Lung microvascular endothelial cell (primary cell): ENCODE measurements around the gene MYDGF. TPM values are rescaled to one million over a fixed set of nuclear protein-coding genes. Genes with fewer than 3 reads are reported as not detected.
"Not testable (repeated sequence)": the region's sequence is repeated elsewhere in the genome, so short reads cannot be mapped to it uniquely, and the experiment has no call there.

Source experiments
- DNase-seq, 2 donors: peaks; one replicate each; pipeline versions ENCODE4 v3.0.0 to v3.0.0-alpha.2; 2010; ENCODE audit warnings: low read depth in 2 of 2
- total RNA-seq: library from RNA; depleted of rRNA; stranded (reverse); fragments of >200 nt; gene quantifications from 2 replicates; pipeline ENCODE4 v1.2.1, GENCODE V29; 2014

Gene MYDGF
- 138 and 149 TPM in 2 replicates for total RNA-seq

DNA sequence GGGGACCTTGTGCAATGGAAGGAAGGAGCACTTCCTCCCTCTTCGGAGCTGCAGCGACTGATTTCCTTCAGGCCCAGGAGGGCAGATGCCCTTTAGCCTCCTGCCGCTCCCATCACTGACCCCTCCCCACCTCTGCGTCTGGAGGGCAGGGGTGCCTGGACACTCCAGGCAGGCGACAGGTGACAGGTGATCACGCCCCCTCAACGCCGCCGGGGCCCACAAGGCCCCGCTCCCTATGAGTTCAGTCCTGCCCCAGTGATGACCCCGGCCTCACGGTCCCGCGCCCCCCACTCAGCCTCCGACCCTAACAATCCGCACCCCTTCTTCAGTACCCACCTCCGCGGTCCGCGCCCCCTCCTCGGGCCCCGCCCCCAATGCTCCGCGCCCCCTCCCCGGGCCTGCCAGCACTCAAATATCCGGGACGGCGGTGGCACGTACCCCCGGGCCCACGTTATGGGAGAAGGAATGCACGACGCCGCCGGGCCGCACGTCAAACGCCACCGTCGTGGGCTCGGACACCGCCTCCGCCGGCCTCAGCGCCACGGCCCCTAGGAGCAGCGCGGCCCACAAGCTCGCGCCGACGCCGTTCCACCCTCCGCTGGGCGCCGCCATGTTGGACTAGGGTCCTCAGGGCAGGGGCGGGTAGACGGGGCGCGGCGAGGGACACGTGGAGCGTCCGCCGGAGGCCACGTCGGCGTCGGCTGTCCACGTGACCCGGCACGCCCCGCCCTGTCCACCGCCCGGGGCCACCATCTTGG, at the start of gene MYDGF:
TSS of gene MYDGF (minus strand) at position 620 of the 758 bp plus-strand sequence. CDS start at position 612, 8 bp downstream.
- DNase-seq = peak; percentile 94 to 96

DNA sequence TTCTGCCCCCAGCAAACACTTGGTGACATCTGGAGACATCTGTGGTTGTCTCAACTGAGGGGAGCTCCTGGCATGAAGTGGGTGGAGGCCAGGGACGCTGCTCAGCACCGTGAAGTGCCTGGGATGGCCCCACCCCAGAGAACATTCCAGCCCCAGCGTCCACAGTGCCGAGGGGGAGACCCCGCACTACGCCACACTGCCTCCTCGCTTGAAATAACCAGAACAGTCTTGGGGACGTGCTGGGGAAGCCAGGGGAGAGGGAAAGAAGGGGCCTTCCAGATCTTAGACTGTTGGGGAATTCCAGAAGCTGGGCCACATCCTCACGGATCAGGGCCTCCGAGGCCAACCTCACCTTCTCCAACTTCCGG, 49.3 kb upstream of the MYDGF start:
- DNase-seq = no peak

DNA sequence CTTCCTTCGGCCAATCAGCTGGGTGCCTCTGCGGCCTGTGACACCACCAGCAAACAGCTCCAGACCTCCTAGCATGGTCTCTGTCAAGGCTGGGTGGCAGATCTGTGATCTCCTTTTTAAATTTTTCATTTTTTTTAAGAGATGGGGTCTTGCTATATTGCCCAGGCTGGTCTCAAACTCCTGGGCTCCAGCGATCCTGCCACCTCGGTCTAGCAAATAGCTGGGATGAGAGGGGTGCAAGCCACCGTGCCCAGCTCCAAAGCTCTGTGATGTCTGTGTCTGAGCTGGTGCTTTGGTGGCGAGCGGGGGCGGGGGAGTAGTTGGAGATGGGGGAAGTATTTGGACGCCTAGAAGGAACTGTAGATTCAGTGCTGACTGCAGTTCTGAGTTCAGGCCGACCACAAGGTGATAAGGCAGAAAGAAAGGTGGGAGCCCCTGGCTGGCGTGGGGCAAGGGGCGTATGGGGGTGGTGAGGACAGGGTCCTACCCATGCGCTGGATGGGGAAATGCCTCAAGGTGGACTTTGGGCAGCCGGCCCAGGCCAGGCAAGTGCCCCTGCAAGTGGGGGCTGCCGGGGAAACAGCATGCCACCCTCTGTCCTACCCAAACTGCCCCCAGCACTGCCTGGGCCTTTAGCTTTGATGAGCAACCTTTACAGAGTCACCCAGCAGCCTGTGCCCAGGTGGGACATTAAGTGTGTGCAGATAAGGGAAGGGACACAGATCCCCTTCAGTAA, 48.0 kb upstream of the MYDGF start:
- no peak for DNase-seq

DNA sequence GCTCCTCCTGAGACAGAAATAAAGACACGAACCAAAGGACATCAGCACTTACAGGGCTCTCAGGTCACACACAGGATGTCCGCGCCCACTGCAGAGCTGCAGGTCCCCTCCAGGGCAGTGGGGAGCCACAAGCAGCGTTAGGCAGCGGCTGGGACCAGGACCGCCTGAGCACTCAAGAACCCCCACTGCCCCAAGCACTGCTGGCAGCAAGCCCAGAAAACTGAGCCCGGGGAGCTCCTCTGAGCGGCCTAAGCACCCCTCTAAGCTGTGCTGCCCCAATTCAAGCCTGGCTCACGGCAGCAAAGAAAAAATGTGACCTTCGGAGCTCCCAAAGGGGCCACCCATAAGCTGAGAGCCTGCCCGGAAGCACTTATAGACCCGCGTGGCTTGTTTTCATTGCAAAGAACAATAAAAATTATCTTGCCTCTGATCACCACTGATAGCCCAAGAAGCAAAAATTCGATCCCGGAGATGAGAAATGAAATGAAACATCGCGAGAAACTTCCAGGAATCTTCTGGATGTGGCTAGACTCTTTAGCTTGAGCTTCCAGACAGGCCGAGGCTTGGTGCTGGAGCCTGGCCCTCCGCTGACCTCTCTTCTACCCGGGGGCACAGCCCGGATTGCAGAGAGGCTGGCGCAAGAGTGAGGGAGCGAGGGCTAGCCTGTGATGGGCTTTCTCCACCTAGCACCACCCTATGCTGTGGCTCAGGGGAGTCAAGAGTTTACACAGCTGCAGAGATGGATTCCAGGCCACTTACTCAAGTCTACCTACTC, 47.2 kb upstream of the MYDGF start:
- DNase-seq = peak in 1 of 2 donors; percentile 22

DNA sequence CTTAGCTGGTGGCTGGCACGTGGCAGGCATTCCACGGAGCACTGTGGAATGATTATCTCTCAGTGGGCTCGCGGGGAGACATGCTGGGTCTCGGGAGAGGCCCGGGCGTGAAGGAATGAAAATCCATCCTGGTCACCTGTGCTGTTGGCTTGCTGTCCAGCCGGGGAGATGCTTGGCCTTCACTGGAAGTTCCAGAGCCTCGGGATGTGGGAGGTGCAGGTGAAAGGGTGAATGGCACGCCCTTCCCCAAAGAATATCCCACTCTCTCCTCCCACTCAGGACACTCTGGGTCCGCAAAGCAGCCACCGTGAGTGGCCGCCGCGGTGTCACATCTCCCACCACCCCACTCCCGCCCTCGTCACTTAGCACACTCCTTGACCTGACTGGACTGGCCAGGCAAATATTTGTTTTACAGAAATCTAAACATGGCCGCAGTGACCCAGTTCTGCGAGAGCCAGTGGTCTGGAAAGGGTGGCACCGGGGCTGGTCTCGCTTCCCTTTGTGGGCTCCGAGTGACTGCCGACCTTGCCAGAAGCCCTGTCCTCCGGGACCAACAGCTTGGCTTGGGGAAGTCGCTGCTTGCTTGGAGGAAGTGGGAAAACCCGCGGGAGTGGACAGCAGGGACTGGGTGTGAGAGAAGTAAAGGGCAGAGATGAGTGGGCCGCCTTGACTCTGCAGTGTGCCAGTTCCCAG, 45.5 kb upstream of the MYDGF start:
- DNase-seq = no peak

DNA sequence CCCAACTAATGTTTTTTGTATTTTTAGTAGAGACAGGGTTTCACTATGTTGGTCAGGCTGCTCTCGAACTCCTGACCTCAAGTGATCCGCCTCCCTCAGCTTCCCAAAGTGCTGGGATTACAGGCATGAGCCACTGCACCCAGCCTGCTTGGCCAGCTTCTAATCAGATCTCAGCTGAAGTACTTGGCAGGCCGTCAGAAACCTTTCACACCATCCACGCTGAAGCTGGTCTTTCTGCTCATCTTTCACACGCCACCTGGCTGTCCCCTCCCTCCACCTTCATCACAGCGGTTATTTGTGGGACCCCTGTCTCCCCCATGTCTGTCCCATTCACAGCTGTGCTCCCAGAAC, 45.0 kb upstream of the MYDGF start:
- DNase-seq = not testable (repeated sequence)

DNA sequence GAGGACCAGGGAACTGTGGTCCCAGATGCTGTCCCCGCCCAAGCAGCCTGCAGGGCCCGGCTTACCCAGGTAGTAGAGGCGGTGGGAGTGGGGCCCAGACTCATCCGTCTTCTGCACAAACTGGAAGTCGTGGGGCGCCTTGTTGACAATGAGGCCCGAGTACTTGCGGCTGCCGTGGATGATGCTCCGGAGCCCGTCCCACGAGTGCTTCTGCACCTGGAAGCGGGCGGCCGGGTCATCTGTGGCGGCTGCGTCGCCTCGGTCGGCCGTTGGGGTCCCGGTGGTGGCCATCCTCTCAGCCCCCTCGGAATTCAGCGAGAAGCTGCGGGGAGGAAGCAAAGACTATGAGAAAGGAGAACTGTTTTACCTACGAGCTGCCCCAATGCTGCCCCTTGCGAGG, 43.9 kb upstream of the MYDGF start:
- no peak for DNase-seq

DNA sequence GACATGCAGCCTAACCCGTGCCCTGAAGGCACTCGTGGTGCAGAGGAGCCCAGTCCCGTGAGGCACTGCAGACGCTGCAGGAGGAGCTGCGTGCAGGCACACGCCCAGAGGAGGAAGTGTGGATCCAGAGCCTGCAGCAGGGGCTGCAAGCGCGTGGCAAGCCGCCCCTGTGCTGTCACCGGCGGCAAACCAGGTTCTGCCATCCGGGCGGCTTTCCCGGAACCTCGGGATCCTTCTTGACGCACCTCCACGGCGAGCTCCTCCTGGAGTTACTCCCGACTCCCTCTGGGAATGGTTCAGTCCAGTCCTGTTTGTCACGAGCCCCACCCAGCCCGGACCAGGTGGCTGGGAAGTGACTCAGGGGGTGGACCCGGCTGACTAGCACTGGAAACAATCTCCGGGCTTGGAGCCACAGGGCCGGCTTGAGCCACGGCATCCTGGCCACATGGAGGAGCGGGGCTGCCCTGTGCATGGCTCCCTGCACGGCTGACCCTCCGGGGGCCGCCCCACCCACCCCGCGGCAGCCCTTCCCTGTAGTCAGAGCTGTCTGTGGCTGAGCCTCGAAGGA, 43.3 kb upstream of the MYDGF start:
- peak; percentile 96 to 99 for DNase-seq

DNA sequence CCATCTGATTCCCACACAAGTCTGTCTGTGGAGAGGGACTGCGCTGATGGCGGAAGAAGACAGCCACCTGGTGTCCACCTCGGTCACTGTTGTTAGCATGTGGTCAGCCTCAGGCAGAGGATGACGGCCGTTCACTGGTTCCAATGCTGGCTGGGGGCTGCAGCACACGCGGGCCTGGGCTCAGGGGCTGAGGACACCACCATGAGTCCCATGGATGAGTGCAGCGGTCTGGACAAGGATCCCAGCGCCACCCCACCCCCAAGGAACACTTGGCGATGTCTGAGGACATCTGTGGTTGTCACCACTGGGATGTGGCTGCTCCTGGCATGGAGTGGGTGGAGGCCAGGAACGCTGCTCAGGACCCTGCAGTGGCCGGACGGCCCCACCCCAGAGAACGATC, 42.6 kb upstream of the MYDGF start:
- peak in 1 of 2 donors; percentile 28 for DNase-seq

DNA sequence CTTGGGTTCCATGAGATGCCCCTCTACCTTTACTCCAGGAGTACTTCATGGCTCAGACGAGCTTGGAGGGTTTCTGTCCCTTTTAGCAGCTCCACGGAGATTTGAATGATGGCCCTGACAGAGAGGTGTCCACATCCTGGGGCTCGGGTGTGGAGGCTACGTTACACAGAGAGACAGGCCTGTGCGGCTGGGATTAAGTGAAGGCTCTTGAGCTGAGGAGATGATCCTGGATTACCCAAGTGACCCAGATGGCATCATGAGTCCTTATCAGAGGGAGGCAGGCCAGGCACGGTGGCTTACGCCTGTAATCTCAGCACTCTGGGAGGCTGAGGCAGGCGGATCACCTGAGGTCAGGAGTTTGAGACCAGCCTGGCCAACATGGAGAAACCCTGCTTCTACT, 41.1 kb upstream of the MYDGF start:
- DNase-seq = no peak

DNA sequence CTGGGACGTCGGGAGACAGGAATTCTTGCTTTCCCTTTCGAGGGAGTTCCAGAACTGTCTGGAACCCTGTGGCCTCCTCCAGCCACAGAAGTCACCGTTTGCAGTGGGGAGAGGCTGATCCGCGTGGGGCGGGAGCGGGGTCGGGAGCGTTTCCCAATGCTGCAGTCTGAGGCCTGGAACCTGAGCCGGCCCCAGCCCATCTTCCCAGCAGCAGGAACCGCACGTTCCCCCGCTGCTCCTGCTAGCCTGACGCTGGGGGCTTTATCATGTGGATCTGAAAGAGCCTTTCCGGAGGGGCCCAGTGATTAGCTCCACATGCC, 40.1 kb upstream of the MYDGF start:
- DNase-seq = no peak

DNA sequence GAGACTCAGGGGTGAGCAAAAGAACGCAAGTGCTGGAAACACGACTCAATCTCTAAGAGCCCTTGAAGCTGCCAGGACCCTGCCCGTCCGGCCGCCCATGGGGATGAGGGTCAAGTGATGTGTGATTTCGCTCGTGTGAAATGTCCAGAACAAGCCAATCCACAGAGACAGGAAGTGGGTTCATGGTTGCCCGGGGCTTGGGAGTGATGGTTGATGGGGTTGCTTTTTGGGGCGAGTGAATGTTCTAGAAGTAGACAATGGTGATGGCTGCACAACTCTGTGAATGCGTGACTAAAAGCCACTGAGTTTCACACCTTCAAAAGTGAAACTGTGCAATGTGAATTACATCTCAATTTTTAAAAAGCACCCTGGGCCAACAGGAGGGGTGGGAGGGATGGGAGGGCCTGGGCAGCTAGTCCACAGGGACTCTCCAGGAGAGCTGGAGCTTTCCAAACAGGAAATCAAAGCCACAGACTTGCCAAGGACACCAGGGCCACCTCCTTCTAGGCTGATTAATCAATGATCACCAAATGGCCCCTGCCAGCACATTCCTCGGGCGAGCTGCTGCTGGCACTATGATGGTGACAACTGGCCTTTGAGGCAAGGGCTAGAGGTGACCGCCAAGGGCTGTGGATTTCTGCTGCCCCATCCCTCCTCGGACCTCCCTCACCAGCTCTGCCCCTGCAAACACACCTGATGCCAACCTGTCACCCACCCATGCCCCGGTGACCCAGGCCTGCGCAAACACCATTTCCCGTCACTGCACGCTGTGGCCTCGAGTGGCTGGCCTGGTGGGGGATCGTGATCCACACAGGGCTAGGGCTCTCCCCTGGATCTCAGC, 39.5 kb upstream of the MYDGF start:
- DNase-seq = no peak

DNA sequence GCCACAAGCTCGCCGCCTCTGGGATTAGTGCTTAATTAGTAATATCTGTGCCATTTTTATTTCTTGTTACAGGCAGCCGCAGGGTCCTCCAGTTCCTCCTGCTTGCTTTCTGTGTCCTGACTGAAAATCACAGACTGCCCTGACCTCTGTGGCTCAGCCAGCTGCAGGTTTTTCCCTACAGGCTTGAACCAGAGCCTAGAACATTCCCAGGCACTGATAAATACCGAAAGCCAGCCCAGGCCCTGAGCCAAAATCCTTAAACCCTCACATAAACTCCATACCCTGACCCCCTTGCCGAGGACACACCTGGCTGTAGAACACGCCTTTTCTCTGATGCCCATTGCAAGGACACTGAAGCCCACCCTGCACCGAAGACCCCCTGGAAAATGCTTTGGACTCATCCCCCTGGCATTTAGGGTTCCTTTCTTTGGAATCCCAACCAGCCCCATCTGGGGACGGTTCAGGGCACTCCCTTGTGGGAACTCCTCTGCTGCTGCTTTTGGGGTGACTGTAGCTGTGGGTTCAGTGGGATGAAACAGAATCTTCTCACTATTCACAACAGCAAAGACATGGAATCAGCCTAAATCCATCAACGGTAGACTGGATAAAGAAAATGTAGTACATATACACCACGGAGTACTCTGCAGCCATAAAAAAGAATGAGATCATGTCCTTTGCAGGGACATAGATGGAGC, 38.0 kb upstream of the MYDGF start:
- peak in 1 of 2 donors; percentile 33 for DNase-seq

DNA sequence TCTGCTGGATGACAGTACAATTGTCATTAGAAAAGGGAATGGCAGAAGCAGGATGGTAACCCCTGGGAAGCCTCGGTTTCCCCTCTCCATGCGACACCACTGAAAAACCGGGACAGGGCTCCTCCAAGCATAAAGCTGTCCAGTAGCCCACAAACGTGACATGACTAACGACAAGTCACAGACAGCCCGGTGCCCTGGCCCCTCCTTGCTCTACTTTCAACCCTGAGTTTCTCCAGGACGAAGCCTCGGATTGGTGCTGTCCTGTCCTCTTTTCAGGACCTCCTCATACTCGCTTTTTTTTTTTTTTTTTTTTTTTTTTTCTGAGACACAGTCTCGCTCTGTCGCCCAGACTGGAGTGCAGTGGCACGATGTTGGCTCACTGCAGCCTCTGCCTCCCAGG, 37.2 kb upstream of the MYDGF start:
- DNase-seq = no peak

DNA sequence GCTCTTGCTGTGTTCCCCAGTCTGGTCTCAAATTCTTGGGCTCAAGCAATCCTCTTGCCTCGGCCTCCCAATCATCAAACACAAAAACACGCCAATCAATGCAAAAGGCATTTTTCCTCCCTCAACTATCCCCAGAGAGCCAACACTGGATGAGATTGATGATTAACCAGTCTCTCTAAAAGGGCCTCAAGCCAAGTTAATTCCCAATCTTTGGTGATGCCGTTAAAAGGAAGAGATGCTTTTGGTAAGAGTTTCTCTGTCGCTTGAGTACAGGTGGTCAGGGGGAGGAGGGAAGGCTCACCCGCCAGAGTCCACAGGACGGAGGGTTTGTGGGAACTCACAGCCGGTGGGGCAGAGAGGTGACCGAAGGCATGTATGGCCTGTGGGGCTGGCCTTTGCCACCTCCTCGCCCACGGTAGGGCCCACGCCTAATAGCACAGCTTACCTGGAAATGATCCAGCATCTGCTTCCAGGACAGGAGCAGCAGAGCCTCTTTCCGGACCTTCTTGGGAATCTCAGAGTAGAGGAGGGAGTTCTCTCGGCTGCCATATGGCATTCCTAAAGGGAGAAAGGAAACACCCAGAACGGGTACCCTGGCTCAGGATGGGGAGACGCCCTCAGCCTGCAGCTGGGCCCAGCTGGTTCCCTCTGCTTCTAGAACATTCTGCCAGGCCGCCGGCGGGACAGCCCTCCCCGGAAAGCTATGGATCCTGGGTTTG, 35.4 kb upstream of the MYDGF start:
- DNase-seq = no peak

DNA sequence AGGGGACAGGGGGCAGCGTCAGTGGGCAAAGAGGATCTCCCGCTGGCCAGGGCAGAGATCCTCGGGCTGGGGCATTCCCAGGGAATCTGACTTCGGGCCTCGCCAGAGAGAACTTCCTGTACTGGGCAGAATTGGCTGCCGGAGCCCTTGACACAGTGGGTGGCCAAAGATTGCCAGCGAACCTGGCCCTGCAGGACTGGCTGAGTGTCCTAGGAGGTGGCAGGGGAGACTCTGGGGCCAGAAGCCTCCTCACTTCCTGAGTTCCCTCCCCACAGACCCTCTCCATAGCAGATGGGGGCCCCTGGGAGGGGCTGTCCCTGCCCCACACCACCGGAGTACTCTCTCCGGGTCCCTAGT, 34.2 kb upstream of the MYDGF start:
- no peak for DNase-seq

DNA sequence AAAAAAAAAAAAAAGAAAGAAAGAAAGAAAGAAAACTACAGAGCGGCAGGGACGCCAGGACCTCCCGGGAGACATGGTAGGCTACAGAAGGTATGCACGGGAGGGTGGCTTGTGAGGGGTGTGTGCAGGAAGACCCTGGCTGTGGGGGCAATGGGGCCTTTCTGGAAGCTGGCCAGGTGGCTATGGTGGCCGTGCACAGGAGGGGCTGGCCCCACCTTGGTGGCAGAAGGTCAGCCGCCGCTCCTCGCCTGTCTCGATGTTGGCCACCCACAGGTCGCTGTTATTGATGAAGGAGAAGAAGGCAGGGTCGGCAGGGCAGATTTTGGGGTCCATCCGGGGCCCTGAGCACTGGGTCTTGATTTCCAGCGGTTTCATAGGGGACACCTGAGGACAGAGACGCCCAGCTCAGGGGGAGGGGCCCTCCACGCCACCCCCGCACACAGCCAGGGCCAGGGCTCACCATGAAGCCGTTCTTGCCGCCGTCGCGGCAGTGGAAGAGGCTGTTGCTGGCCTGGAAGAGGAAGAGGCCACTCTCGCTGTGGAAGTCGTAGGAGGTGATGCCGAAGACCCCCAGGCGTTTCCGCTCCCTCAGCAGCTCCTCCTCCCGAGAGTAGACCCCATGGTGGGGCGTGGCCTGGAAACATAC, 33.7 kb upstream of the MYDGF start:
- DNase-seq = no peak

DNA sequence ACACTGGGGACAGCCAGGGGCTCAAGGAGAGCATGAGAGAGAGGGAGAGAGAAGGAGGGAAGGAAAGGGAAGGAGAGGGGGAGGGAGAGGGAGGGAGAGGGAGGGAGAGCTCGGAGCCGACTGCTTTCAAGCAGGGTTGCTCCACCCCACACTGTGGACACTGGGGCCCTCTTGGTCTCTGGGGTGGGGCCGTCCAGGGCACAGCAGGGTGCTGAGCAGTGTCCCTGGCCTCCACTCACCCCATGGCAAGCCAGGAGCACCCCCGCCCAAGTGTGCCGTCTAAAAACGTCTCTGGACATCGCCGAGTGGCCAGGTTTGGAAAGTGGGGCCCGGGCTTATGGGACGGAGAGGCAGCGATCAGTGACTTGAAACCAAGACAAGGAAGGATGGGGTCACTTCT, 32.6 kb upstream of the MYDGF start:
- DNase-seq = no peak

DNA sequence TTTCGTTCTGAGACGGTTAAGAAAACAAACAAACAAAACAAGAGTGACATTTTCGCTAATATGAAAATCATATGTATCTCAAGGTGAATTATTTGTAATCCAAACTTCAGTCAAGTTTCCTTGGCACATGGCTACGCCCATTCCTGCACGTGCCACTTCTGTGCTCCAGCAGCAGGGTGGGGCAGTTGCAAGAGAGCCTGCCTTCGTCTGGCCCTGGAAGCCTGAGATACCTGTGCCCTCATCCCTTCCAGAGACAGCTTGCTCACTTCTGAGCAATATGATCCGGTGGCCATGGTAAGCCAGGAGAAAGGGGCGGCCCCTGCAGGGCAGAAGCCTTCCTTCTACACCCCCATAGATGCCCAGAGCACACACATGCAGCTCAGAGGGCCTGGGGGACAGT, 31.4 kb upstream of the MYDGF start:
- no peak for DNase-seq
